ENCODE data around the gene ATP4B.

Gene ATP4B

GRCh38 chr13:113629866-113630265 lies 28.1 kb downstream of the ATP4B start:
- Histone ChIP-seq H3K27me3 (ENCODE audit: insufficient read depth, poor library complexity, severe bottlenecking) (no peaks in the 10 kb centered on the region), H3K4me3 (replicated peaks; ENCODE audit: insufficient read depth, low read length) (no peak overlapping the region), H3K27ac (replicated peaks) (no peak overlapping the region)
- no peak for DNase-seq (ENCODE audit: low read depth in 1 of 2, low spot score in 1 of 2)
- TF ChIP-seq POLR2AphosphoS5 (IDR thresholded peaks at IDR 0.05; ENCODE audit: low read depth) = no peak
- TF ChIP-seq GABPA (IDR thresholded peaks at IDR 0.05; ENCODE audit: low read depth) = no peak
- no peak for TF ChIP-seq SPI1 (IDR thresholded peaks at IDR 0.05; ENCODE audit: borderline replicate concordance, low read depth)
- TF ChIP-seq CTCF (IDR thresholded peaks at IDR 0.05; ENCODE audit: insufficient read depth, low read length) = no peak
- TF ChIP-seq REST (IDR thresholded peaks at IDR 0.05; ENCODE audit: insufficient replicate concordance, low read depth) = no peak

GRCh38 chr13:113628291-113629270 lies 29.4 kb downstream of the ATP4B start:
- TF ChIP-seq POLR2AphosphoS5 (IDR thresholded peaks at IDR 0.05; ENCODE audit: low read depth) (no peak), SPI1 (IDR thresholded peaks at IDR 0.05; ENCODE audit: borderline replicate concordance, low read depth) (no peak), REST (IDR thresholded peaks at IDR 0.05; ENCODE audit: insufficient replicate concordance, low read depth) (no peak), CTCF (IDR thresholded peaks at IDR 0.05; ENCODE audit: insufficient read depth, low read length) (no peak), GABPA (IDR thresholded peaks at IDR 0.05; ENCODE audit: low read depth) (no peak)
- DNase-seq (ENCODE audit: low read depth in 1 of 2, low spot score in 1 of 2) = no peak
- Histone ChIP-seq H3K27ac (replicated peaks) (no peak overlapping the region), H3K27me3 (ENCODE audit: insufficient read depth, poor library complexity, severe bottlenecking) (no peaks in the 10 kb centered on the region), H3K4me3 (replicated peaks; ENCODE audit: insufficient read depth, low read length) (no peak overlapping the region)

- H3K27ac ChIP-seq (replicated peaks) = no peak overlapping the region
Measured at GRCh38 chr13:113627136-113627535, 30.9 kb downstream of the ATP4B start.

More at GRCh38 chr13:113627136-113627535, 30.9 kb downstream of the ATP4B start:
- DNase-seq (ENCODE audit: low read depth in 1 of 2, low spot score in 1 of 2) = no peak
- TF ChIP-seq POLR2AphosphoS5 (IDR thresholded peaks at IDR 0.05; ENCODE audit: low read depth) (no peak), SPI1 (IDR thresholded peaks at IDR 0.05; ENCODE audit: borderline replicate concordance, low read depth) (no peak), GABPA (IDR thresholded peaks at IDR 0.05; ENCODE audit: low read depth) (no peak), REST (IDR thresholded peaks at IDR 0.05; ENCODE audit: insufficient replicate concordance, low read depth) (no peak), CTCF (IDR thresholded peaks at IDR 0.05; ENCODE audit: insufficient read depth, low read length) (no peak)
- Histone ChIP-seq H3K27me3 (ENCODE audit: insufficient read depth, poor library complexity, severe bottlenecking) (no peaks in the 10 kb centered on the region), H3K4me3 (replicated peaks; ENCODE audit: insufficient read depth, low read length) (no peak overlapping the region)

Data from HL-60 (cell line).